Tongue (tissue), 2 donors: ENCODE data around the gene PGAM1. TPM values are rescaled to one million over a fixed set of nuclear protein-coding genes. Genes with fewer than 3 reads are reported as not detected.
A peak's percentile ranks its signal among the peaks of the same experiment; 100 is the strongest.
"Not testable (repeated sequence)": the region's sequence is repeated elsewhere in the genome, so short reads cannot be mapped to it uniquely, and the experiment has no call there.

Source experiments
- DNase-seq: peaks from one replicate; pipeline ENCODE4 v3.0.0-alpha.2; 2015
- total RNA-seq: library from RNA; depleted of rRNA; stranded (reverse); fragments of >200 nt; gene quantifications from one replicate; pipeline ENCODE4 v1.2.3, GENCODE V29; 2014

Gene PGAM1
- total RNA-seq: 114 TPM

DNA sequence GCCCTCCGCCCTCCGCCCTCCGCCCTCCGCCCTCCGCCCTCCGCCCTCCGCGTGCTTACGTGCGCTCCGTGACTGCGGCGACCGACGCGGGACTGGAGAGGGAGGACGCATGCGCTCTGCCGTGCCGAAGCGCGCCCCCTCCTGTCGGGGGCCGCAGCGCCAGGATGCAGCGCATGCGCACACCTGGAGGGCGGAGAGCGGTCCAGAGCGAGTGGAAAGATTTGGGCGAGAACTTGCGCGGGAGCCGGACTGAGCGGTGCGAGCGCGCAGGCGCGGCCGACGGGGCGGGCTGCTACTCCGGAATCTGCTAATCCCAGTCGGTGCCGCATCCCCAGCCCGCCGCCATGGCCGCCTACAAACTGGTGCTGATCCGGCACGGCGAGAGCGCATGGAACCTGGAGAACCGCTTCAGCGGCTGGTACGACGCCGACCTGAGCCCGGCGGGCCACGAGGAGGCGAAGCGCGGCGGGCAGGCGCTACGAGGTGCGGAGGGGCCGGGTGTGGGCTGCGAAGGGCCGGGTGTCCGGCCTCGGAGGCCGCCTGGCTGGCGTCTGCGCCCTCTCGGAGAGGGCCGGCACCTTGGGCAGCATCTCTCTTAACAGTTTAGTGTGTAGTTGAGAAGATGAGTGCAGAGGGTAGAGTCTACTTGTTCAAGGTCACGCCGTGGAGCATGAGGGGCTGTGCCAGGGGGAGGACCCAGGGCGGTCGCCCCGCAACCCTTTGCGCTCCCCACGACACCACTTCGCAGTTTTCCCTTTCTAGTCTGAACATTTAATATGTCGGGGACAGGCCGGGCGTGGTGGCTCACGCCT is at the start of gene PGAM1:
Gene PGAM1, plus strand, starts transcription at position 228 of the 812 bp plus-strand sequence. Its CDS starts 117 bp downstream, at position 345.
- peak; percentile 98 for DNase-seq

DNA sequence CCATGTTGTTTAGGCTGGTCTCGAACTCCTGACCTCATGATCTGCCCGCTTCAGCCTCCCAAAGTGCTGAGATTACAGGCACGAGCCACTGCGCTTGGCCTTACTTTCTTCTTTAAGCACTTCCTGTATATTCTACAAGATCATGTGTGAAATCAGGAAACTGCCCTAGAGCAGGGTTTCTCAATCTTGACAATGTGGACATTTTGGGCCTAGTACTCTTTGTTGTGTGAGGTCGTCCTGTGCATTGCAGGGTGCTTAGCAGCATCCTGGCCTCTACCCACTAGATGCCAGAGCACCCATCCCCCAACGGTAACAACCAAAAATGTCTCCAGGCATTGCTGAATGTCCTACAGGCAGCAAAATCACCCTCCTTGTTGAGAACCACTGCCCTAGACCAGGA is 49.6 kb upstream of the PGAM1 start:
- DNase-seq: no peak

DNA sequence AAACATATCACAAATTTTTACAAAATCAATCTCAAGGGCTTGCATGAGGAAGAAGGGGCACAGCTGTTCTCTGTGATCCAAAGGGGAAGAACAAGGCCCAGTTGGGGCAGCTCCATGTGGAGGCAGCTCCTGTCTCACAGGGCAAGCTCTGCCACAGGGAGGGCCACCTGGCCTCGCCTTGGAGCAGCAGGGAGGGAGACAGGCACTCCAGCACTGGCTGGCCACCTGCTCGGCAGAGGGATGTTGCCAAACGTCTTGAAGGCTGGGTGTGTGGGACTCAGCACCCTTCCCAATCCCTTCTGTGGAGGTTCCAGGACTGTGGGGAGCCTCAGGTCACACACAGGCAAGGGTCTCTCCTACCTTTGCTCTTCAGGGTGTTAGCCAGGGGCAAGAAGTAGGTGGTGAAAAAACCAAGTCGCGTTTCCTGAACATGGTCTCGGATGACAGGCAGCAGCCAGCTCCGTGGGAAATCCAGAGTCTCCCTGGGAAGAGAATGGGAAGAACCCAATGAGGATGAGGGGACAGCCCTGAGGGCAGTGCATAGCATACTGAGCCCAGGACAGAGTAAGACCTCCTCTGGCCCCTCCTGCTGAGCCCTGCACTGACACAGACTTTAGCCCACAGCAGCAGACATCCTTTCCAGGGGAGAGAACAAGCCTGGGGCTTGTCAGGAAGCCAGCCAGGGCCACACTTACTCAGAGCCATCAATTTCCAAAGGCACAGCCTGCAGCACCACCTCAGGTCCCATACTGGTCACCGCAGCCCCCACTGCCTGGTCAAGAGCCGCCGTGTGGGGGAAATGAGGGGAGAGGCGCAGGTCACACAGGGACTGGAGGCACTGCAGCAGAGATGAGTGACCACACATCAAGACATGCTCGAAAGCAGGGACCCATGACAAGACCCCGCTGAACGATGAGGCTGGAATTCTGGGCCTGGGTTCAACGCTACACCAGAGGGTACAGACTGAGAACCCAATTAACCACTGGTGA is 46.8 kb upstream of the PGAM1 start:
- no peak for DNase-seq

DNA sequence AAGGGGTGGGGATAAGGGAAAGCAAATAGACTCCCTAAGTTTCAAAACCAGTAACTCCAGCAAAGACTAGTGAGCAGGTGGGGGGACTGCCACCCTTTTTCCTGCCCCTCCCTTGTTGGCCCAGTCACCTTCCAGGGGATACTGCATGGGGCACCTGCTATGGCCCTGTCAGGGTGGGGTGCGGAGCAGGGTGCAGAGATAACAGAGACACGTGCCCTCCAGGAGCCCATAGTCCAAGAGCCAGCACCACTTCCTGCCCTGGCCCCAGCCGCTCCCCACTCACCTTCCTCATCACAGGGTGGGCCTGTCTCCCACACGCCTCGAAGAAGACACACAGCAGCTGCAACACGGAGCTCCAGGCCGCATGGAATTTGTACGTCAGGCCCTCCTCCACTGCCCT is 45.5 kb upstream of the PGAM1 start:
- DNase-seq: no peak

DNA sequence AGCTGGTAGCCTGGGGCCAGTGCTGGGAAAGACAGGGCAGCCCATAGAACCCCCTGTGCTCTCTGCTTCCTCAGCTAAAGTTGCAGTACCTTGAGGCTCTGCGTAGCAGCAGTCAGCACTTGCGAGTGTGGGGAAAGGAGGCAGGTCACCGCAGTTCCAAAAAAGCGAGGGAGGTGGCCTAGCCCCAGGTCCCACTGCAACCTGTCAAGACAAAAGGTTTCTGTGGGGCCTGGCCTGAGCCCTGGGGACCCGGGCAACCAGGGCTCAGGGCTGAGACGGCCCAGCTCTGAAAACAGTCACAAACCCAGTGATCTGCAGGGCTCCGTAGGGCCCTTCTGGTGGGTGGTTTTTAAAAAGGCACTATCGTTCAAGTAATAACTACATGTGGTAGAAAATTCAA is 44.4 kb upstream of the PGAM1 start:
- DNase-seq: no peak

DNA sequence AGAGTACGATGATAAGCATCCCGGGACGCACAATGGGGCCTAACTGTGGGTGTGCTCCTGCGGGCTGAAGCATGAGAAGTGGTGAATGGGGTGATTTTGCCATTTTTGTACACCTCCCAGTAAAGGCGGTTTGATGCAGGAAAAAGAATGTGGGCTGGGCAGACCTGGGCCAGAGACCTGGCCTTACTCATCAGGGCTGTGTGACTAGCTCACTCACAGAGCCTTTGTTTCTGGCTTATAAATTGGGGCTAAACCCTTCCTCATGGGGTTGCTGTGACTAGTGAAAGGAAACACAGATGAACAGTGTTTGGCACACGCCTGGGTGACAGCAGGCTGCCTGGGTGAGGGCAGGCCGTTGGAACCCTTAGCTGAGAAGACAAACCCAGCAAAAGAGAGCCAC is 42.8 kb upstream of the PGAM1 start:
- DNase-seq: no peak

DNA sequence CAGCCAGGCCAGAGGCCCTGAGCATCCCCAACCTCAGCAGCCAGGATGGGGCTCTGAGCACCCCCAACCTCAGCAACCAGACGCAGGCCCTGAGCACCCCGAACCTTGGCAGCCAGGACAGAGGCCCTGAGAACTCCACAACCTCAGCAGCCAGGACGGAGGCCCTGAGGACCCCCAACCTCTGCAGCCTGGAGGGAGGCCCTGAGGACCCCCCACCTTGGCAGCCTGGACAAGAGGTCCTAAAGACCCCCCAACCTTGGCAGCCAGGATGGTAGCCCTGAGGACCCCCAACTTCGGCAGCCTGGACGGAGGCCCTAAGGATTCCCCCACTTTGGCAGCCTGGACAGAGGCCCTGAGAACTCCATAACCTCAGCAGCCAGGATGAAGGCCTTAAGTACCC is 41.8 kb upstream of the PGAM1 start:
- no peak for DNase-seq

DNA sequence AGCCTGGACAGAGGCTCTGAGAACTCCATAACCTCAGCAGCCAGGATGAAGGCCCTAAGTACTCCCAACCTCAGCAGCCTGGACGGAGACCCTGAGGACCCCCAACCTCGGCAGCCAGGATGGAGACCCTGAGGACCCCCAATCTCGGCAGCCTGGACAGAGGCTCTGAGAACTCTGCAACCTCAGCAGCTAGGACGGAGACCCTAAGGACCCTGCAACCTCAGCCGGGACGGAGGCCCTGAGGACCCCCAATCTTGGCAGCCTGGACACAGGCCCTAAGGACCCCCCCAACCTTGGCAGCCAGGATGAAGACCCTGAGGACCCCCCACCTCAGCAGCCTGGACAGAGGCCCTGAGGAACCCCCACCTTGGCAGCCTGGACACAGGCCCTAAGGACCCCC is 41.4 kb upstream of the PGAM1 start:
- no peak for DNase-seq

DNA sequence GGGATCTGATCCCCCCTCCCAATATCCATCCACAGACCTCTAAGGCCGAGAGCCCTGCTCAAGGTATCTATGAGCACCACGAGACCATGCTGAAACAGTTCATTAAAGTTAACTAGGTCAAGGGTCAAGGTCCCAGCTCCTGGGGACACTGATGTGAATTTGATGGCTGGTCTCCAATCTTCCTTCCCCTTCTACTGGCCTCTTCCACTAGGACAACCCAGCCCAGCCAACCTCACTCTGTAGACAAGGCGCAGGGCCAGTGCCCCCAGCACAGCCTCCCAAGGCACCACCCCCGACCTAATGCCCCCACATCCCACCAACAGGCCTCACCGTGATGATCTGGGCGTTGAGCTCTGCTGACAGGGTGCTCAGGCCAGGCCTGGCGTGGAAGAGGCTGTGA is 40.4 kb upstream of the PGAM1 start:
- no peak for DNase-seq

DNA sequence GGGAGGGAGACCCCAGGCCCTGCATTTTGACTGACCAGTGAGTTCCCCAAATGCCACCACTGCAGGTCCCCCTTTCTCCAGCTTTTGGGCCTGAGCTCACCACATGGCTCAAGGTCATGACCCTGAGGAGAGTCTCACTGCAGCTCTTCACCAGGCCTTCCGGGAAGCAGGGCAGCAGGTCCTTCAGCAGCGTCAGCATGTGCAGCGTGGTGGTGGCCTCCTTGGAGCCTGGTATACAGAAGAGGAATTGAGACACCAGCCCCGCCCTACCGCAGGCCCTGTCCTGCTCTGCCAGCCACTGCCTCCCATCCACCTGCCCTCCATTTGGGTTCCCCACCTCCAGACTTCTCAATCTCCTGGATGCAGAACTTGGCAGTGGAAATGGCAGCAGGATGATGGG is 37.8 kb upstream of the PGAM1 start:
- no peak for DNase-seq

DNA sequence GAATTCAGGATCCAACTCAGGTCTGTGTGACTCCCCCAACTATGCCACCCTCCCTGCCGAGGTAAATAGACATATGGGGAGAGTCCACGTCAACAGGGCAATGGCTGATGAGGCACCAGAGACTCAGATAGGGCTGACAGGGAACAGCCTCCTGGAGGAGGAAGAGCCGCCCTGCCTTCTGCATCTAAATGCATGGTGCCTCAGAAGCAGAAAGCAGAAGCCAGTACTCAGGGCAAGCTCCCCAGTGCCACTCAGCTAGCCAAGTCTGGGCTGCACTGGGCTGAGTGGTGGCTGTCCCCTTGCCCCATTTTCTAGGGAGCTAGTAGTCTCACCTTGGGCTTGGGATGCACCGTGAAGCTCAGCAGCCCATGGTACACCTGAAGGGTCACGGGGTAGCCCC is 35.9 kb upstream of the PGAM1 start:
- no peak for DNase-seq

DNA sequence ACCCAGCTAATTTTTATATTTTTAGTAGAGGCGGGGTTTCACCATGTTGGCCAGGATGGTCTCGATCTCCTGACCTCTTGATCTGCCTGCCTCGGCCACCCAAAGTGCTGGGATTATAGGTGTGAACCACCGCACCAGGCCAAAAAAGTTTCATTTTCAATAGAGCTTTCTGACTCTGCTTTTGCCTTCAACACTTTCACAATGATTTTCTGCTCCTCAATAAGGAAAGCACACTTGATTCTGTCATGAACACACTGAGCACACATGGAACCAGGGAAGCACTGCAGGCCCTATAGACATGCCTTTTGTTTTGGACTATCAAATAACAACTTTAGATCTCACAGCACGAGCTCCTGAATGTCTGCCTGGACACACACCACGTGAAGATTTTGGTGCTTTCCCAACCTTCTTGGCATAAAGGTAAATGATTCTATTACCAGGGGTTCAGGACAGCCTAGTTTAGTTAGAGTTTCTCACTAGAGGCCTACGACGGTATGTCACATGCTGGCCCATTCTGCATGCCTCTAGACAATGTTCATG is 32.9 kb upstream of the PGAM1 start:
- no peak for DNase-seq

DNA sequence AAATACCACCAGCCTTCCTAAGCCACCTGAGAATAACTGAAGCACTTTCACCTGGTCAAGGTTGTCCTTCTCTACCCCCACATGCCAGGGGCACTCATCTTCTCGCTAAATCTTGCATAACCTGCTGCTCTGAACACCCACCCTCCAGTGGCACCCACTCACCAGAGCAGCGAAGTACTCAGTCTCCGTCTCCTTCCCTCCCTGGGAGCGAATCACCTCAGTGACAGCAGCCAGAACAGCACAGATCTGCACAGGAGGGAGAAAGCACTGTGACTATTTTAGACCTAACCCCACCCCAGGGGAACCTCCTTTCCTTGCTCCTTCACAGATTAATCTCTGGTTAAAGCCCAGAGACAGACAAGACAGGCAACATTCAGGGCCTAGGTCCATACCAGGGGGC is 29.9 kb upstream of the PGAM1 start:
- no peak for DNase-seq

DNA sequence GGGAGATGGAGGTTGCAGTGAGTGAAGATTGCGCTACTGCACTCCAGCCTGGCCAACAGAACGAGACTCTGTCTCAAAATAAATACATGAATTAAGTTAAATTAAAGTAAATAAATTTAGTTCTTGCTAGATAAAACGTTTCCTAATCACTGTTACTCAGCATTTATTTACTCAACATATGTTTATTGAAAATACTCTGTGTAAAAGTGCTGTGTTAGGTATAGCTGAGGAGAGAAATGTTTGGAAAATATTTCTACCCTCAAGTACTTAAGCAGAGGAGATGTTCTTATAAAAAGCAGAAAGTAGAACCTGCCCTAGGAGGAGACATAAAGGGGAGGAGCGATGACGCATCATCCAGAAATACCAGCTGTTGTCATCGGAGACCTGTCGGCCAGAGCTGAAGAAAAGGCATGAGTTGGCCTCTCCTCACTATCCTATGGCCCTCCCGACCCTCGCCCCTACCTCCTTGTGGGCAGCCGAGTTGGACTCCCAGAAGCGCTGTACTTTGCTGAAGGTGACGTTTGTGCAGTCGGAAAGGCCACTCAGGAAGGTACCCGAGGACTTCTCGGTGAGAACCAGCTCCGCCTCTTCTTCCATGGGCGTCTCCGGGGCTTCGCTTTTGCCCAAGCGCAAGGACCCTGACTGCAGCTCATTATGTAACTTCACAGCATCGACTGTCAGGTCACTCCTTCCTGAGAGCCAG is 26.0 kb upstream of the PGAM1 start:
- peak; percentile 59 for DNase-seq

DNA sequence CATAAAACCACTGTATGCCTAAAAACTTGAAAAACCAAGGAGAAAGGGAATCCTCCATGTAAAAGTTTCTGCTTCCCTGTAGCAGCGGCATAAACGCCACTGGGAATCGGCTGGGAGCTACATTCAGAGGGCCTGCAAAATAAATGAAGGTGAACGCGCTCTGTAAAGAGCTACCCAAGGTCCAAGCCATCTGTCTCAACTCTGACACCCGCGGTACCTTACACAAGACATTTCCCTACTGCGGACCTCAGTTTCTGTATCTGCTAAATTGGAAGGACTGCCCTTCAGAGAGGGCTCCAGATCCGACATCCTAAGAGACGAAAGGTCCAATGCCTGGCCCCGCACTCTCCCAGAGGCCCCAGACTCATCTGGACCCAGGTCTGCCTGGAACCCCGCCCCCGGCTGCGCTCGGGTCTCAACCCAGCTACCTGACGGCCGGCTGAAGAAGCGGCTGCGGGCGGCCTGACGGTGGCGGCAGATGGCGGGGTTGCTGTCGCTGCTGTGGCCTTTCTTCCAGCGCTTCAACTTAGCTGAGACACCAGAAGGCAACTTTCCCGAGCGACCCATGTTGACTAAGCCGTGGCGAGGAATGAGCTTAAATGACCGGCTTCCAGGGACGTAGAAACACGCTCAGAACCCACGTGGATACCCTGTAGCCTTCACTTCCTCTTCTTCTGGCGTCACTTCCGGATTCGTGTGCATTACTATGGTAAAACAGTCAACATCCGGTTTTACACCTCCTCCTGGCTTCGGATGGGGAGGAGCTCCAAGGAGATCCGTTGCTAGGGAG is 25.1 kb upstream of the PGAM1 start, which contains the start of gene RRP12:
Gene RRP12, minus strand, starts transcription at position 676 of the 790 bp plus-strand sequence. Its CDS starts 109 bp downstream, at position 567.
- peak; percentile 99 for DNase-seq

DNA sequence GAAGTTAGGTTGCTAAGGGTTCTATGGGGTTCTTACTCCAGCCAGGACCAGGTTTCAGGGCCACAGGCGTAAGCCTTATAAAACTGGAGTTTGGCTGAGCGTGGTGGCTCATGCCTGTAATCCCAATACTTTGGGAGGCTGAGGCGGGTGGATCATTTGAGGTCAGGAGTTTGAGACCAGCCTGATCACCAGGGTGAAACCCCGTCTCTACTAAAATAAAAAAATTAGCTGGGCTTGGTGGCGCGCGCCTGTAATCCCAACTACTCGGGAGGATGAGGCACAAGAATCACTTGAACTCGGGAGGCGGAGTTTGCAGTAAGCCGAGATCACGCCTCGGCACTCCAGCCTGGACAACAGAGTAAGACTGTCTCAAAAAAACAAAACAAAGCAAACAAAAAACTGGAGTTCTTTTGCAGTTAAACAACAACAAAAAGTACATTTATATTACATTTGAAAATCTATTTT is 24.5 kb upstream of the PGAM1 start:
- DNase-seq: no peak

DNA sequence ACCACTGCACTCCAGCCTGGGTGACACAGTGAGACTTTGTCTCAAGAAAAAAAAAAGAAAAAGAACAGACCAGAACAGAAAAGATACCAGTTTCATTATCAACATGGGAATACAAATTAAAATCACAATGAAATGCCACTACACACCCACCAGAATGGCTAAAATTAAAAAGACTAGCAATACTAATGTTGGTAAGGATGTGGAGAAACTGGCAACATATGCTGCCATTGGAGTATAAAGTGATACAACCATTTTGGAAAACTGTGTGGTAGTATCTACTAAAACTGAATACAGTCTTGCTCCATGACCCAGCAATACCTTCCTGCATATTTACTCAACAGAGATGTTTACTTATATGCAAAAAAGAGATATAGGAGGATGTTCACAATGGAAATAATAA is 21.9 kb upstream of the PGAM1 start:
- DNase-seq: no peak

DNA sequence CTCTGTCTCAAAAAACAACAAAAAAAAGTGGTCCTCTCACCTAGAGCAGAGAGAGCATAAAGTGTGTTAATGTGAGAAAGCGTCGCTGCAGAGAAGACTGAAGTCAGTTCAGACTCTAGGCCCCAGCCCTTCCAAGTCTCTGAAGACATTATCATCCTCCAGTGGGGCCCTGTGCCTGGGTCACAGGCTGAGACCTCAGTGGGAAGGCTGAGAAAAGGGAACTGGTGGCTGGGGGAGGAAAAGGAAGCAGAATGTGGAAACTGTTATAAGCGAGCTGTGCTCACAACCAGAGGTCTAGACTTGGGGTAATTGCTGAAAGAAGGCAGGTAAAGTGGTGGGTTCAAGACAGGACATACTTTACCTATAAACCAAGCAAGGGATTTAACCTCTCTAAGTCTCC is 19.9 kb upstream of the PGAM1 start:
- DNase-seq: no peak

DNA sequence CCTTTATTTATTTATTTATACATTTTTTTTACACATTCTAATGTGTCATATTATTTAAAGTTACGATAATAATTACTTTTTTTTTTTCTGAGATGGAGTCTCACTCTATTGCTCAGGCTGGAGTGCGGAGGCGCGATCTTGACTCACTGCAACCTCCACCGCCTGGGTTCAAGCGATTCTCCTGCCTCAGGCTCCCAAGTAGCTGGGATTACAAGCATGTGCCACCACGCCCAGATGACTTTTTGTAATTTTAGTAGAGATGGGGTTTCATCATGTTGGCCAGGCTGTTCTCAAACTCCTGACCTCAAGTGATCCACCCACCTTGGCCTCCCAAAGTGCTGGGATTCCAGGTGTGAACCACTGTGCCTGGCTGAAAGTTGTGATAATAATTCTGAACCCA is 19.5 kb upstream of the PGAM1 start:
- DNase-seq: not testable (repeated sequence)

DNA sequence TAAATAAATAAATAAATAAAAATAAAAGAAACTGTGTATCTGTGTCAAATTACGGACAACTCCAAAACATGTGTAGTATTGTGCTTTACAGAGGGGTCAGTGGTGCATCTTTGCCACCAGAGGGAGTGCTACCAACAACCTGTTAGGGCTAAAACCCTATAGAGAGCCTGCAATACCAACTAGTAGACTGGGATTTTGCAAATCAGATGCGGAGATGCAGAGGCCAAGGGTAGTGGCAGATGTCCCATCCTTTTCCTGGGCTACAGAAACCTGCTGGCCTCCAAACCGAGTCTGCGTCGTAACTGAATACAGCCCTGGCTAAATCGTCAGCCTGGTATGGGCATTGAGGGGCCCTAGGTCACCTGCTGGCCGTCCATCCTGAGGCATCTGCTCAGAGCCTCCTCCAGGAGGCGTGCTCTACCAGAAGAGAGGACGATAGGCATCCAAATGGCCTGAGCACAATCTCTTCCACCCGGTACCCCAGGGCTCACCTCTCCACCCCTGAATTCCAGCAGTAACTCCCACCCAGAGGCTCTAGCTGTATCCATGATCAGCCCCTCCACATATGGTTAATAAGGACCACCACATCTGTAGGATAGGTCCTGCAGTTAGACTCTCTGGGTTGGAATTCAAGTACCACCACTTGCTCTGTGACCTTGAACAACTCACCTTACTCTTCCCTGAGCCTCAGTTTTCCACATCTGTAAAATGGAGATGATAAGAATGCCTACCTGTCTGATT is 18.6 kb upstream of the PGAM1 start:
- DNase-seq: peak; percentile 86

DNA sequence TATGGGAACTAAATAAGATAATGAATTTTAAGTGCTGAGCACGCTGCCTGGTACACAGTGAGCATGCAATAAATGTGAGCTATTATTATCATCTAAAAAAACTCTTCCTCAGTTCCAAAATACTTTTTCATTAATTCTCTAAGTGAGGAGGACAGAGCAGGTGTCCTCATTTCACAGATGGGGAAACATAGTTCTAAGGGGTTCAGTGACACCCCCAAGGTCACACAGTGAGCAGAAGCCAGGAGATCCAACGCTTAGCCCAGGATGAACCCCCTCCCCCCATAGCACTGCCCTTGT is 18.1 kb upstream of the PGAM1 start:
- DNase-seq: no peak
